Measurements from ENCODE around the gene RERE.
"Not testable (repeated sequence)": the region's sequence is repeated elsewhere in the genome, so short reads cannot be mapped to it uniquely, and the experiment has no call there.

RERE gene

GRCh38 chr1:8716238-8716637 is 101.2 kb downstream of the RERE start:
- DNase-seq (ENCODE audit: low read depth): no peak

- DNase-seq (ENCODE audit: low read depth): no peak
Measured at GRCh38 chr1:8714173-8714572, 103.3 kb downstream of the RERE start.

- DNase-seq (ENCODE audit: low read depth): no peak
Measured at GRCh38 chr1:8712413-8713231, 104.8 kb downstream of the RERE start.

GRCh38 chr1:8711873-8712412 is 105.5 kb downstream of the RERE start:
- DNase-seq (ENCODE audit: low read depth): no peak

GRCh38 chr1:8711151-8711550 is 106.3 kb downstream of the RERE start:
- DNase-seq (ENCODE audit: low read depth): no peak

- no peak for DNase-seq (ENCODE audit: low read depth)
Measured at GRCh38 chr1:8708259-8708658, 109.2 kb downstream of the RERE start.

GRCh38 chr1:8706995-8707396 is 110.4 kb downstream of the RERE start:
- no peak for DNase-seq (ENCODE audit: low read depth)

- no peak for DNase-seq (ENCODE audit: low read depth)
Measured at GRCh38 chr1:8706291-8706690, 111.1 kb downstream of the RERE start.

GRCh38 chr1:8704866-8705506 is 112.5 kb downstream of the RERE start:
- no peak for DNase-seq (ENCODE audit: low read depth)

GRCh38 chr1:8702850-8703810 is 114.3 kb downstream of the RERE start:
- peak; percentile 77 for DNase-seq (ENCODE audit: low read depth)

- DNase-seq (ENCODE audit: low read depth): no peak
Measured at GRCh38 chr1:8702472-8702849, 115.0 kb downstream of the RERE start.

- DNase-seq (ENCODE audit: low read depth): no peak
Measured at GRCh38 chr1:8701794-8702471, 115.5 kb downstream of the RERE start.

GRCh38 chr1:8699679-8700078 is 117.8 kb downstream of the RERE start:
- DNase-seq (ENCODE audit: low read depth): no peak

GRCh38 chr1:8698937-8699447 is 118.4 kb downstream of the RERE start:
- DNase-seq (ENCODE audit: low read depth): no peak

GRCh38 chr1:8698012-8698630 is 119.3 kb downstream of the RERE start:
- no peak for DNase-seq (ENCODE audit: low read depth)

- DNase-seq (ENCODE audit: low read depth): not testable (repeated sequence)
Measured at GRCh38 chr1:8695442-8695841, 122.0 kb downstream of the RERE start.

GRCh38 chr1:8693107-8693506 is 124.3 kb downstream of the RERE start:
- DNase-seq (ENCODE audit: low read depth): no peak

- DNase-seq (ENCODE audit: low read depth): no peak
Measured at GRCh38 chr1:8691662-8692061, 125.8 kb downstream of the RERE start.

- DNase-seq (ENCODE audit: low read depth): no peak
Measured at GRCh38 chr1:8690253-8690525, 127.3 kb downstream of the RERE start.

- no peak for DNase-seq (ENCODE audit: low read depth)
Measured at GRCh38 chr1:8689431-8690252, 127.8 kb downstream of the RERE start.

Measured in activated T-cell treated with anti-CD3 and anti-CD28 coated beads for 48 hours (primary cell).